Fibroblast of villous mesenchyme (primary cell): ENCODE measurements around the gene KMT5B. TPM values are rescaled to one million over a fixed set of nuclear protein-coding genes. Genes with fewer than 3 reads are reported as not detected.

Experiments
- DNase-seq: peaks from one replicate; pipeline ENCODE4 v3.0.0-alpha.2; 2010; ENCODE audit warnings: low read depth
- H3K4me3 ChIP-seq: 2 replicates; pipeline ENCODE4 v1.5.1; 2011; ENCODE audit warnings: low read depth, mild to moderate bottlenecking, low read length
- total RNA-seq: library from RNA; depleted of rRNA; stranded (reverse); fragments of >200 nt; gene quantifications from 2 replicates; pipeline ENCODE4 v1.2.3, GENCODE V29; 2012
- TF ChIP-seq, protein P1 (sequence below): IDR thresholded peaks from 2 replicates; pipeline ENCODE4 v1.5.1; 2012; ENCODE audit warnings: low read depth, mild to moderate bottlenecking, low read length; ENCODE audit not compliant: insufficient read depth

KMT5B gene
- total RNA-seq, 1 donor: 29.4 TPM

DNA sequence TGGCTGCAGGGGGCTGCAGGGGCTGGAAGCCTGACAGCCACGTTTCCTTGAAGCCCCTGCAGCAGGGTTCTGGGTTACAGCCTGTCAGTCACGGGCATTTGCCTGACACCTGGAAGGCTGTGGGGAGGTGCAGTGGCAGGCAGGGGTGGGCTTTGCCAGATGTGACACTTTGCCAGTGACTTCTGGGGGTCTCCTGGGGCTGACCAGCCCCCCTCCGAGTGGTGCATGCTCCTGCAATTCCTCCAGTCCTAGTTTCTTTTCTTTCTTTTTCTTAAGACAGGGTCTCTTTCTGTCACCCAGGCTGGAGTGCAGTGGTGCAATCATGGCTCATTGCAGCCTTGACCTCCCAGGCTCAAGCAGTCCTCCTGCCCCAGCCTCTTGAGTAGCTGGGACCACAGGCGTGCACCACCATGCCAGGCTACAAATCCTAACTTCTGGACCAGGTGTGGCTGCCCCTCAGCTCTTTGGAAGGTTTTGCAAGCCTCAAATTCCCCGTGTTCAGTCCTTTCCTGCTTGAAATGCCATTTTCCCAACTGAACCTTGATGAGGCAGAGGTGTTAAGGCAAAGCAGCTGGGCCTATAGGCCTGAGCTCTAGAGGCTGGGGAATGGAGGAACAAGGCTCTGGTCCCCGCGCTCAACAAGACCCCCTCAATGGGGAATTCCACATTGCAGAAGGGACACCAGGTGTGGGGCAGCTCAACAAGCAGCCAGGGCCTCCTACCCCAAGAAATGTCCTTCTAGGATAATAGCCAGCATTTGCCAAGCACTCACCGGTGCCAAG is 71.7 kb downstream of the KMT5B start:
- H3K4me3 ChIP-seq: no peak overlapping the region
- TF ChIP-seq, protein P1, sequence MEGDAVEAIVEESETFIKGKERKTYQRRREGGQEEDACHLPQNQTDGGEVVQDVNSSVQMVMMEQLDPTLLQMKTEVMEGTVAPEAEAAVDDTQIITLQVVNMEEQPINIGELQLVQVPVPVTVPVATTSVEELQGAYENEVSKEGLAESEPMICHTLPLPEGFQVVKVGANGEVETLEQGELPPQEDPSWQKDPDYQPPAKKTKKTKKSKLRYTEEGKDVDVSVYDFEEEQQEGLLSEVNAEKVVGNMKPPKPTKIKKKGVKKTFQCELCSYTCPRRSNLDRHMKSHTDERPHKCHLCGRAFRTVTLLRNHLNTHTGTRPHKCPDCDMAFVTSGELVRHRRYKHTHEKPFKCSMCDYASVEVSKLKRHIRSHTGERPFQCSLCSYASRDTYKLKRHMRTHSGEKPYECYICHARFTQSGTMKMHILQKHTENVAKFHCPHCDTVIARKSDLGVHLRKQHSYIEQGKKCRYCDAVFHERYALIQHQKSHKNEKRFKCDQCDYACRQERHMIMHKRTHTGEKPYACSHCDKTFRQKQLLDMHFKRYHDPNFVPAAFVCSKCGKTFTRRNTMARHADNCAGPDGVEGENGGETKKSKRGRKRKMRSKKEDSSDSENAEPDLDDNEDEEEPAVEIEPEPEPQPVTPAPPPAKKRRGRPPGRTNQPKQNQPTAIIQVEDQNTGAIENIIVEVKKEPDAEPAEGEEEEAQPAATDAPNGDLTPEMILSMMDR: no peak
- no peak for DNase-seq

GRCh38 chr11:68140496-68141245 is 72.4 kb downstream of the KMT5B start:
- no peak for DNase-seq
- H3K4me3 ChIP-seq: no peak overlapping the region
- TF ChIP-seq, protein P1: no peak

GRCh38 chr11:68138237-68138636 is 74.9 kb downstream of the KMT5B start:
- no peak overlapping the region for H3K4me3 ChIP-seq
- no peak for DNase-seq
- TF ChIP-seq, protein P1: no peak

GRCh38 chr11:68137833-68138232 is 75.3 kb downstream of the KMT5B start:
- TF ChIP-seq, protein P1: no peak
- DNase-seq: no peak
- no peak overlapping the region for H3K4me3 ChIP-seq

DNA sequence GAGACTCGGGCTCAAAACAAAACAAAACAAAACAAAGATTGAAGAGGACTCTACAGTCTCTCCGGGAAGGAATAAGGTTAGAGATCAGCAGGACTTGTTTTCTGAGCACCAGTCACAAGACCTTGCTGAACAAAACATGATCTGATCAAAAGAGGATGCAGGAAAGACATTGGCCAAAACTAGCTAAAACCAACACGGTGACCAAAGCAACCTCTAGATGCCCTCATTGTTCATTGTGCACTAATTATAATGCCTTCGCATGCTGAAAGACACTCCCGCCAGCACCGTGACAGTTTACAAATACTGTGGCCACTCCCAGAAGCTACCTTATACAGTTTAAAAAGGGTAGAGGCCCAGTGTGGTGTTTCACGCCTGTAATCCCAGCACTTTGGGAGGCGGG is 76.2 kb downstream of the KMT5B start:
- DNase-seq: no peak
- H3K4me3 ChIP-seq: no peak overlapping the region
- TF ChIP-seq, protein P1: no peak

DNA sequence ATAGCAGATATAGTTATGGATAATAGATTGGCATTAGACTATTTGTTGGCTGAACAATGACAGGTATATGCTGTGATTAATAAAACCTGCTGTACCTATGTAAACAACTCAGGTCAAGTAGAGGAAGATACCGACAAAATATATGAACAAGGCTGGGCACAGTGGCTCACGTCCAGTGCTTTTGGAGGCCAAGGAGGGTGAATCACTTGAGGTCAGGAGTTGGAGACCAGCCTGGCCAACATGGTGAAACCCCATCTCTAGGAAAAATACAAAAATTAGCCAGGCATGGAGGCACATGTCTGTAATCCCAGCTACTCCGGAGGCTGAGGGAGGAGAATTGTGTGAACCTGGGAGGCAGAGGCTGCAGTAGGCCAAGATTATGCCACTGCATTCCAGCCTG is 77.9 kb downstream of the KMT5B start:
- TF ChIP-seq, protein P1: no peak
- no peak for DNase-seq
- H3K4me3 ChIP-seq: no peak overlapping the region
